SK-N-MC (cell line): Measurements from ENCODE around the gene FNDC3A.

ENCODE experiments used
- EZH2 ChIP-seq: fragments of 200-600 bp; sonication (generic); IDR thresholded peaks from one replicate; pipeline ENCODE4 v1.6.1; 2017; ENCODE audit warnings: antibody characterized with exemption
- FOXP2 ChIP-seq: optimal IDR thresholded peaks from 2 replicates; pipeline ENCODE3; 2011; ENCODE audit warnings: mild to moderate bottlenecking, moderate library complexity; ENCODE audit not compliant: insufficient read depth; ENCODE audit errors: extremely low read length, control extremely low read depth
- POLR2AphosphoS5 ChIP-seq: IDR thresholded peaks from 2 replicates; pipeline ENCODE4 v1.6.1; 2012; ENCODE audit warnings: mild to moderate bottlenecking, low read depth, low read length, borderline replicate concordance

GRCh38 chr13:48973845-48974431 is 1.8 kb upstream of the FNDC3A start:
- TF ChIP-seq POLR2AphosphoS5, result no peak
- no peak for TF ChIP-seq EZH2
- no peak for TF ChIP-seq FOXP2
